ENCODE data around the gene MPRIP.

The MPRIP gene

DNA sequence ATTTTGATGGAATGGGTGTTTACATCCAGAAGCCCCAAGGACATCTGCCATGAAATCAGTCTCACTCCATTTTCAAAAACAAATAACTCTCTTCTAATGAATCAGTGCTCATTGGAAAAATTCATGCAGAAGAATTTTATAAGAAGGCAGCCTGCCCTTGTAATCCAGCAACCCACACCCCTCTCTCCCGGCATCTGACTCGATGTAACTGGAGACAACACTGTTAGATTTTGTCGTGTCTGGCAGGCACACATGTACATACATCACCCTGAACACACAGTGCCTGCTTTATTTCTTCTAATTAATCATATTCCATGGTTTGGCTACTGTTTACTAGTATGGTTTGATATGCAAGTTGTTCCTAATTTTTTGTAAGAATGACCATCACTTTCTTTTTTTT is 175.7 kb downstream of the MPRIP start:
- TF ChIP-seq SIN3A (IDR thresholded peaks at IDR 0.05; ENCODE audit: borderline replicate concordance, insufficient read depth, low read length) (no peak), TAF1 (IDR thresholded peaks at IDR 0.05; ENCODE audit: borderline replicate concordance, insufficient read depth, low read length) (no peak)

DNA sequence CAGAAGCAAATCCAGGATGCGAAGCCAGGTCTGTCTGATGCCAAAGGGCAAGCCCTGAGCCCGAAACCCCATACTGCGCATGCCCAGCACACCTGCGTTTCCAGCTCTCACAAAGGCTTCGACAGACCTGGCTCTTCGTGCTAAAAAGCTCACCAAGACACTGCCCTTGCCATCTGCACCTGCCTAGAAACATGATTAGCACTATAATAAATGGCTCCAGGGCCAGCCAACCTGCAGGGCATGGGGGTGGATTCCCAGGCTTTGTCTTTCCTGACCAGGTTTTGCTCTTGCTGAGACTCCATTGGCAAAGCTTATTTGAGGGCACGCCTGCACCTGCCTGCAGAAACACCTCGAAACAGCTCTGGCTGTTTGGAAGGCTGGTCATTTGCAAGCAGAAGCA is 178.3 kb downstream of the MPRIP start:
- TF ChIP-seq, protein P1, sequence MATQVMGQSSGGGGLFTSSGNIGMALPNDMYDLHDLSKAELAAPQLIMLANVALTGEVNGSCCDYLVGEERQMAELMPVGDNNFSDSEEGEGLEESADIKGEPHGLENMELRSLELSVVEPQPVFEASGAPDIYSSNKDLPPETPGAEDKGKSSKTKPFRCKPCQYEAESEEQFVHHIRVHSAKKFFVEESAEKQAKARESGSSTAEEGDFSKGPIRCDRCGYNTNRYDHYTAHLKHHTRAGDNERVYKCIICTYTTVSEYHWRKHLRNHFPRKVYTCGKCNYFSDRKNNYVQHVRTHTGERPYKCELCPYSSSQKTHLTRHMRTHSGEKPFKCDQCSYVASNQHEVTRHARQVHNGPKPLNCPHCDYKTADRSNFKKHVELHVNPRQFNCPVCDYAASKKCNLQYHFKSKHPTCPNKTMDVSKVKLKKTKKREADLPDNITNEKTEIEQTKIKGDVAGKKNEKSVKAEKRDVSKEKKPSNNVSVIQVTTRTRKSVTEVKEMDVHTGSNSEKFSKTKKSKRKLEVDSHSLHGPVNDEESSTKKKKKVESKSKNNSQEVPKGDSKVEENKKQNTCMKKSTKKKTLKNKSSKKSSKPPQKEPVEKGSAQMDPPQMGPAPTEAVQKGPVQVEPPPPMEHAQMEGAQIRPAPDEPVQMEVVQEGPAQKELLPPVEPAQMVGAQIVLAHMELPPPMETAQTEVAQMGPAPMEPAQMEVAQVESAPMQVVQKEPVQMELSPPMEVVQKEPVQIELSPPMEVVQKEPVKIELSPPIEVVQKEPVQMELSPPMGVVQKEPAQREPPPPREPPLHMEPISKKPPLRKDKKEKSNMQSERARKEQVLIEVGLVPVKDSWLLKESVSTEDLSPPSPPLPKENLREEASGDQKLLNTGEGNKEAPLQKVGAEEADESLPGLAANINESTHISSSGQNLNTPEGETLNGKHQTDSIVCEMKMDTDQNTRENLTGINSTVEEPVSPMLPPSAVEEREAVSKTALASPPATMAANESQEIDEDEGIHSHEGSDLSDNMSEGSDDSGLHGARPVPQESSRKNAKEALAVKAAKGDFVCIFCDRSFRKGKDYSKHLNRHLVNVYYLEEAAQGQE (IDR thresholded peaks at IDR 0.05; ENCODE audit: insufficient read depth in 1 of 2, low read depth in 2 of 2, low read length in 2 of 2) = no peak
- TF ChIP-seq FOXP2 (optimal IDR thresholded peaks at IDR 0.05; ENCODE audit: borderline replicate concordance, extremely low read depth, extremely low read length, insufficient read depth) (no peak), POLR2AphosphoS5 (IDR thresholded peaks at IDR 0.05; ENCODE audit: low read depth, low read length) (no peak)

DNA sequence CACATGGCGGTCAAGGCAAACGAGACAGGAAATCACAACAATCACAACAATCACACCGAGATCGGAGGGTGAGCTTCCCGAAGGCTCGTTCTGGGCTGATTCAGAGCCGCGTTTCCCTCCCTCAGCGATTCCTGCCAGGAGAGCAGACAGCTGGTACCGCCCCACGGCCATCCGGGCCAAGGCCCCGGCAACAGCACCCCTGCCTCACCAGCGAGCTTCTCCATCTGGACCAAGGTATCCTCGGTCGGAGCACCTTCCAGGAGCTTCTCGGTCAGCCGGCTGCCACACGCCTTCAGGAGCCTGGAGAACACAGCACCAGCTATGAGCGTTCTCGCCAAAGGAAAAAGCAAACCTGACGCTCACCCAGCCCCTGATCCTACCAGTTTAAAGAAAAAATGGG is 179.1 kb downstream of the MPRIP start:
- TF ChIP-seq TAF1 (IDR thresholded peaks at IDR 0.05; ENCODE audit: borderline replicate concordance, insufficient read depth, low read length) (no peak), SIN3A (IDR thresholded peaks at IDR 0.05; ENCODE audit: borderline replicate concordance, insufficient read depth, low read length) (no peak), FOXP2 (optimal IDR thresholded peaks at IDR 0.05; ENCODE audit: borderline replicate concordance, extremely low read depth, extremely low read length, insufficient read depth) (no peak), POLR2AphosphoS5 (IDR thresholded peaks at IDR 0.05; ENCODE audit: low read depth, low read length) (no peak)
- TF ChIP-seq, protein P1 (IDR thresholded peaks at IDR 0.05; ENCODE audit: insufficient read depth in 1 of 2, low read depth in 2 of 2, low read length in 2 of 2) = no peak

DNA sequence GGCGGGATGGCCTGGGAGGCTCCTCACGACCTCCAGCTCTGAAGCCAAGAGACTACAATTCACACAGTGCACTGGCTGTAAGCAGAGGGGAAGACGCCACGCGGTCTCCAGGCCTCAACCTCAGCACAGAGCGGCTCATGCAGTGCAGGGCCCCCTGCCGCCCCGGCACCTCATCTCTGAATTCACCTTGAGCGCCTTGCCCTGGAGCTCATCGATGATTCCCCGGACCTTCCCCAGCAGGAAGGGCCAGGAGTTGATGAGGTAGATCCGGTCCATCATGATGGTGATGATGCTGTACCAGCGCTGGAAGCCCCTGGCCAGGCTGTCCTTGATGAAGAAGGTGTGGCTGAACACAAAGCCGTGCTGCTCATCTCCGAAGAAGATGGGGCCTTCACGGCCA is 181.5 kb downstream of the MPRIP start:
- TF ChIP-seq POLR2AphosphoS5 (IDR thresholded peaks at IDR 0.05; ENCODE audit: low read depth, low read length) (no peak), FOXP2 (optimal IDR thresholded peaks at IDR 0.05; ENCODE audit: borderline replicate concordance, extremely low read depth, extremely low read length, insufficient read depth) (no peak), SIN3A (IDR thresholded peaks at IDR 0.05; ENCODE audit: borderline replicate concordance, insufficient read depth, low read length) (no peak), TAF1 (IDR thresholded peaks at IDR 0.05; ENCODE audit: borderline replicate concordance, insufficient read depth, low read length) (no peak)
- TF ChIP-seq, protein P1 (IDR thresholded peaks at IDR 0.05; ENCODE audit: insufficient read depth in 1 of 2, low read depth in 2 of 2, low read length in 2 of 2) = no peak

GRCh38 chr17:17224137-17224536 is 181.9 kb downstream of the MPRIP start:
- TF ChIP-seq POLR2AphosphoS5 (IDR thresholded peaks at IDR 0.05; ENCODE audit: low read depth, low read length) (no peak), SIN3A (IDR thresholded peaks at IDR 0.05; ENCODE audit: borderline replicate concordance, insufficient read depth, low read length) (no peak), FOXP2 (optimal IDR thresholded peaks at IDR 0.05; ENCODE audit: borderline replicate concordance, extremely low read depth, extremely low read length, insufficient read depth) (no peak), TAF1 (IDR thresholded peaks at IDR 0.05; ENCODE audit: borderline replicate concordance, insufficient read depth, low read length) (no peak)
- TF ChIP-seq, protein P1 (IDR thresholded peaks at IDR 0.05; ENCODE audit: insufficient read depth in 1 of 2, low read depth in 2 of 2, low read length in 2 of 2) = no peak
